ENCODE results near the gene HECA. TPM values are rescaled to one million over a fixed set of nuclear protein-coding genes. Genes with fewer than 3 reads are reported as not detected.

HECA gene
- total RNA-seq, 1 experiment from 2014 or later: 10.7 TPM

GRCh38 chr6:139109558-139109957 is 25.3 kb upstream of the HECA start:
- RAD21 ChIA-PET (ENCODE audit: low non-redundant PET in 1 of 2, low total read pairs in 2 of 2, uncharacterized antibody in 2 of 2, unreplicated experiment in 2 of 2): no interaction called here
- Histone ChIP-seq H4K20me1 (ENCODE audit: insufficient read depth) (no peaks in the 10 kb centered on the region), H3K4me3 (replicated peaks in 1 of 2; ENCODE audit: low read depth in 1 of 2, low read length in 2 of 2) (no peak overlapping the region), H3K36me3 (ENCODE audit: control insufficient read depth in 1 of 2, insufficient read depth in 2 of 2, low read length in 2 of 2) (no peaks in the 10 kb centered on the region), H3K27ac (ENCODE audit: low read depth, low read length) (no peak overlapping the region), H3K9ac (ENCODE audit: low read length) (no peak overlapping the region), H3K4me2 (ENCODE audit: low read length) (no peak overlapping the region), H3K27me3 (ENCODE audit: insufficient read depth, low read length) (no peaks in the 10 kb centered on the region), H2AFZ (ENCODE audit: low read depth, low read length, poor library complexity, severe bottlenecking) (peak overlapping the region; percentile 58), H3K9me2 (ENCODE audit: insufficient read depth) (peaks cover 3% of the 10 kb centered on the region; the same call in 1 of the 2 replicates), H3K79me2 (ENCODE audit: insufficient read depth, low read length) (no peaks in the 10 kb centered on the region), H3K4me1 (ENCODE audit: control insufficient read depth in 1 of 2, insufficient read depth in 2 of 2, low read length in 2 of 2) (no peaks in the 10 kb centered on the region), H3K9me3 (ENCODE audit: control insufficient read depth in 1 of 2, insufficient read depth in 1 of 2, low read depth in 1 of 2, low read length in 2 of 2) (no peaks in the 10 kb centered on the region)
- BruUV-seq (replicated peaks): no TSS peak
- CTCF ChIA-PET: interaction anchor here (0.7 kb wide), 2 partner anchors 135 to 255 kb away, joined by 3 to 4 read pairs; no protein-coding TSS in a partner anchor
- TF ChIP-seq RAD21 (IDR thresholded peaks at IDR 0.05; ENCODE audit: low read depth) (peak; percentile 58), CTCF (IDR thresholded peaks at IDR 0.05 in 2 of 3, conservative IDR thresholded peaks at IDR 0.05 in 1 of 3; ENCODE audit: borderline replicate concordance in 1 of 3, insufficient read depth in 1 of 3, low read depth in 2 of 3, low read length in 2 of 3) (peak; percentile 9 to 51 (median 44); a peak in 3 of 6 replicates), CBX3 (IDR thresholded peaks at IDR 0.05; ENCODE audit: low read depth) (0 out of 2 replicates have a peak, but pooled peaks have one; percentile 17), ELF1 (IDR thresholded peaks at IDR 0.05; ENCODE audit: borderline replicate concordance, low read depth) (no peak)
- POLR2A ChIA-PET: no interaction called here
- intact Hi-C loops (cut with micrococcal nuclease): loop anchor here (2.0 kb wide), 1 partner anchor 293 kb away; no protein-coding TSS in a partner anchor
- DNase-seq (ENCODE audit: low read depth, low spot score) (peak; percentile 32), ATAC-seq (peak; percentile 86)

- Histone ChIP-seq H3K9ac (ENCODE audit: low read length) (no peak overlapping the region), H3K27ac (ENCODE audit: low read depth, low read length) (no peak overlapping the region), H3K4me2 (ENCODE audit: low read length) (no peak overlapping the region), H4K20me1 (ENCODE audit: insufficient read depth) (no peaks in the 10 kb centered on the region), H3K36me3 (ENCODE audit: control insufficient read depth in 1 of 2, insufficient read depth in 2 of 2, low read length in 2 of 2) (no peaks in the 10 kb centered on the region), H3K79me2 (ENCODE audit: insufficient read depth, low read length) (no peaks in the 10 kb centered on the region), H3K9me2 (ENCODE audit: insufficient read depth) (peaks cover 3% of the 10 kb centered on the region; the same call in 1 of the 2 replicates), H3K9me3 (ENCODE audit: control insufficient read depth in 1 of 2, insufficient read depth in 1 of 2, low read depth in 1 of 2, low read length in 2 of 2) (no peaks in the 10 kb centered on the region), H3K27me3 (ENCODE audit: insufficient read depth, low read length) (no peaks in the 10 kb centered on the region), H3K4me1 (ENCODE audit: control insufficient read depth in 1 of 2, insufficient read depth in 2 of 2, low read length in 2 of 2) (no peaks in the 10 kb centered on the region), H3K4me3 (replicated peaks in 1 of 2; ENCODE audit: low read depth in 1 of 2, low read length in 2 of 2) (no peak overlapping the region), H2AFZ (ENCODE audit: low read depth, low read length, poor library complexity, severe bottlenecking) (no peak overlapping the region)
- ATAC-seq (no peak), DNase-seq (ENCODE audit: low read depth, low spot score) (no peak)
- ChIA-PET POLR2A (no interaction called here), CTCF (no interaction called here), RAD21 (ENCODE audit: low non-redundant PET in 1 of 2, low total read pairs in 2 of 2, uncharacterized antibody in 2 of 2, unreplicated experiment in 2 of 2) (no interaction called here)
- BruUV-seq (replicated peaks): no TSS peak
- no peak for TF ChIP-seq REST (IDR thresholded peaks at IDR 0.05; ENCODE audit: low read depth)
- TF ChIP-seq EGR1 (IDR thresholded peaks at IDR 0.05; ENCODE audit: low read depth): no peak
- no peak for TF ChIP-seq CBX3 (IDR thresholded peaks at IDR 0.05; ENCODE audit: low read depth)
- no peak for TF ChIP-seq SP1 (IDR thresholded peaks at IDR 0.05; ENCODE audit: low read depth)
- no peak for TF ChIP-seq POLR2A (IDR thresholded peaks at IDR 0.05; ENCODE audit: borderline replicate concordance, extremely low read depth, insufficient read depth, insufficient read length)
- TF ChIP-seq ZFX (IDR thresholded peaks at IDR 0.05): no peak
- no peak for TF ChIP-seq SRF (IDR thresholded peaks at IDR 0.05; ENCODE audit: low read depth)
- TF ChIP-seq ZNF274 (IDR thresholded peaks at IDR 0.05; ENCODE audit: low read depth, low read length): no peak
- TF ChIP-seq CEBPB (IDR thresholded peaks at IDR 0.05; ENCODE audit: low read depth): no peak
- TF ChIP-seq RAD21 (IDR thresholded peaks at IDR 0.05; ENCODE audit: low read depth): no peak
- TF ChIP-seq JUND (IDR thresholded peaks at IDR 0.05): no peak
- intact Hi-C loops (cut with micrococcal nuclease): no loop called here
Measured at GRCh38 chr6:139112146-139112545, 22.7 kb upstream of the HECA start.

Measured in HCT116 (cell line).